Stimulated activated CD4-positive, alpha-beta T cell treated with anti-CD3 and anti-CD28 coated beads, TNF-alpha, amount 100 ng/mL, for 24 hours (primary cell): ENCODE results near the gene RNASE8.

Source experiments
- DNase-seq, 3 experiments: peaks; one replicate each; pipeline ENCODE4 v3.0.0-alpha.2; 2020; ENCODE audit warnings: low read depth in 3 of 3

RNASE8 gene

DNA sequence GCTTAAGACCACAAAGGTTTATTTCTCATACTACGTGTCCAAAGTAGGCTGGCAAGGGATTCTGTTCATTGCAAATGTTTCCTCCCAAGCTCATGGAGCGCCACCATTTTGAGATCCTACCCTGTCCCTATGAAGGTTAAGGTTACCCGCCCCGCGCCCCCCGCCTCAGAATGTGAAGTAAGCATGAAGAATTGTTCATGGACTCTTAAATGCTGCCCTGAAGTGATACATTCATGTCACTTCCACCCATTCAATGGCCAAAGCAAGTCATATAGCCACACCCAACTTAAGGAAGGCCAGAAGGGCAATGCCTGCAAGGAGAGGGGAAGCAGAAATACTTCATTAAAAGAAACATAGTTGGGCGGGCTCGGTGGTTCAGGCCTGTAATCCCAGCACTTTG is 47.5 kb downstream of the RNASE8 start:
- no peak for DNase-seq

- no peak for DNase-seq
Observed at GRCh38 chr14:21106176-21106497, 48.5 kb downstream of the RNASE8 start.

- DNase-seq: peak; percentile 50 to 79 (median 68)
Observed at GRCh38 chr14:21106498-21107282, 49.1 kb downstream of the RNASE8 start.

DNA sequence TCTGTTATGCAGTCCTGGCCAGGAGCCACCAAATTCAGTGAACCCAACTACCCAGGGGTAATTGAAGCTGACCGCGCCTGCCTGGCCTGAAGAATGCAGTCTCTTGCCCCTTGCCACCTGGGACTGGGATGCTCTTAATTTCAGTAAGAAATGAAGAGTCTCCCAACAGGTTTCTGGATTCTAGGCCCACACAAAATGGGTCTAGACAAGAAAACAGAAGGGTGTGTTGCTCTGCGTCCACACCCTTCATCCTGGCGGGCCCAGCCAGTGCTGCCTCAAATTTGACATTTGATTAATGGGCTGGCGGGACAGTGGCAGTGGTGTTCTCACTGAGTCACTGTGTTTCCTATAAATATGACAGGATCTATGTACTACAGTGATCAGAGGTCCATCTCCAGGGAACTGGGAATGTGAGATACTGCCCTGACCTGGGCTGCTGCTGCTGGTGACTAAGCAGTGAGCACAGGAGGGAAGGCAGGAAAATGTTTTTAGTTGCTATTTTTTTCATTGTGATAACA is 49.7 kb downstream of the RNASE8 start:
- DNase-seq: no peak
